Upper lobe of left lung (tissue), 6 donors: ENCODE measurements around the gene ECSIT. TPM values are rescaled to one million over a fixed set of nuclear protein-coding genes. Genes with fewer than 3 reads are reported as not detected.
"Not testable (repeated sequence)": the region's sequence is repeated elsewhere in the genome, so short reads cannot be mapped to it uniquely, and the experiment has no call there.

Experiments
- ATAC-seq, 2 donors: fragments of 200-7000 bp; cut with Tn5 transposase; one replicate each; pipeline ENCODE4 v1.9.1; 2022; ENCODE audit warnings: mild to moderate bottlenecking in 2 of 2, moderate library complexity in 2 of 2; ENCODE audit not compliant: low FRiP score in 2 of 2
- DNase-seq, 2 donors: peaks; one replicate each; pipeline ENCODE4 v3.0.0-alpha.2; 2019 to 2020
- H3K27ac ChIP-seq, 4 donors: fragments of 200-600 bp; sonication (generic); one replicate each; pipeline ENCODE4 v1.5.1; 2016 to 2019
- H3K27me3 ChIP-seq, 4 donors: fragments of 200-600 bp; sonication (generic); one replicate each; pipeline ENCODE4 v1.5.1; 2017 to 2019
- H3K36me3 ChIP-seq, 4 donors: fragments of 200-600 bp; sonication (generic); one replicate each; pipeline ENCODE4 v1.5.1; 2016 to 2019
- H3K4me1 ChIP-seq, 4 donors: fragments of 200-600 bp; sonication (generic); one replicate each; pipeline ENCODE4 v1.5.1; 2018 to 2019
- H3K4me3 ChIP-seq, 4 donors: fragments of 200-600 bp; sonication (generic); one replicate each; pipeline ENCODE4 v1.5.1; 2017 to 2019; ENCODE audit warnings: mild to moderate bottlenecking in 2 of 4, moderate library complexity in 1 of 4
- H3K9me3 ChIP-seq, 4 donors: fragments of 200-600 bp; sonication (generic); one replicate each; pipeline ENCODE4 v1.5.1; 2018 to 2019
- CTCF ChIP-seq, 6 experiments: fragments of 450-650 bp in 4 of 6; fragments of 200-600 bp in 2 of 6; sonication (generic) in 2 of 6; IDR thresholded peaks; one replicate each; pipeline ENCODE4 v1.5.1; 2016 to 2019; ENCODE audit warnings: antibody characterized with exemption in 6 of 6
- EP300 ChIP-seq, 4 donors: sonication (generic); formaldehyde crosslinking; IDR thresholded peaks; one replicate each; pipeline ENCODE4 v1.5.1; 2017; ENCODE audit warnings: antibody characterized with exemption in 4 of 4, control low read depth in 2 of 4
- POLR2A ChIP-seq, 4 donors: fragments of 450-650 bp; IDR thresholded peaks; one replicate each; pipeline ENCODE4 v1.5.1; 2016 to 2017; ENCODE audit warnings: antibody characterized with exemption in 4 of 4, mild to moderate bottlenecking in 2 of 4
- POLR2AphosphoS5 ChIP-seq, 2 donors: sonication (generic); formaldehyde crosslinking; IDR thresholded peaks; one replicate each; pipeline ENCODE4 v1.5.1; 2017; ENCODE audit warnings: antibody characterized with exemption in 2 of 2
- WGBS, 2 donors: methylation state at CpG; one replicate each; pipeline ENCODE4 v1.1.5; 2017 to 2018; 5-methylcytosine and 5-hydroxymethylcytosine counted together
- total RNA-seq, 6 donors: library from RNA; depleted of rRNA in 4 of 6; stranded (reverse); fragments of >200 nt in 4 of 6; gene quantifications; one replicate each; pipeline versions ENCODE4 v1.1.0 to v1.2.1, GENCODE V29; 2016 to 2021
- donor health status: DM: no; HTN: no; CAD: no; lungs with moderate emphysema.
- donor health status: DM: no; HTN: yes; CAD: no; lungs with severe emphysema.

Gene ECSIT
- total RNA-seq, 6 donors from 2014 or later, result 32.1 to 77.5 (median 48.6) TPM

- Histone ChIP-seq H3K27me3 (peaks cover 2 to 37% (median 30%) of the 10 kb centered on the region in 4 donors), H3K4me3 (peak overlapping the region in 2 of 4 donors; percentile 15 to 17)
Observed at GRCh38 chr19:11479090-11479897, 49.6 kb downstream of the ECSIT start.

GRCh38 chr19:11478167-11479089 is 50.5 kb downstream of the ECSIT start:
- H3K9me3 ChIP-seq, result no peaks in the 10 kb centered on the region
- WGBS, 2 donors, result 57 to 64% methylated on average over 18 to 19 of the region's 19 CpGs
- no peak overlapping the region for H3K4me3 ChIP-seq
- TF ChIP-seq EP300 (IDR thresholded peaks at IDR 0.05), result no peak
- TF ChIP-seq POLR2A (IDR thresholded peaks at IDR 0.05), result no peak
- TF ChIP-seq CTCF (IDR thresholded peaks at IDR 0.05), result no peak
- no peak for TF ChIP-seq POLR2AphosphoS5 (IDR thresholded peaks at IDR 0.05)
- no peak overlapping the region for H3K27ac ChIP-seq
- peaks cover 31 to 46% (median 39%) of the 10 kb centered on the region in 4 donors for H3K4me1 ChIP-seq
- no peak for DNase-seq
- no peak for ATAC-seq
- peaks cover 2 to 37% (median 30%) of the 10 kb centered on the region in 4 donors for H3K27me3 ChIP-seq
- H3K36me3 ChIP-seq, result peaks cover 0 to under 1% (median under 1%) of the 10 kb centered on the region in 4 donors

More at GRCh38 chr19:11479090-11479897, 49.6 kb downstream of the ECSIT start:
- peaks cover 32 to 50% (median 40%) of the 10 kb centered on the region in 4 donors for H3K4me1 ChIP-seq
- H3K27ac ChIP-seq, result no peak overlapping the region
- ATAC-seq (peak in 1 of 2 donors; percentile 25), DNase-seq (peak in 1 of 2 donors; percentile 91)
- no peak for TF ChIP-seq POLR2A (IDR thresholded peaks at IDR 0.05)
- 31 to 40% methylated on average over 24 to 42 of the region's 62 CpGs for WGBS, 2 donors
- no peaks in the 10 kb centered on the region for H3K9me3 ChIP-seq
- H3K36me3 ChIP-seq, result peaks cover 0 to 9% (median 5%) of the 10 kb centered on the region in 4 donors

GRCh38 chr19:11475861-11476260 is 53.1 kb downstream of the ECSIT start:
- Histone ChIP-seq H3K27me3 (peaks cover 2 to 17% (median 15%) of the 10 kb centered on the region in 4 donors), H3K9me3 (no peaks in the 10 kb centered on the region), H3K36me3 (no peaks in the 10 kb centered on the region), H3K27ac (no peak overlapping the region), H3K4me3 (no peak overlapping the region), H3K4me1 (peaks cover 15 to 20% (median 18%) of the 10 kb centered on the region in 4 donors)
- WGBS, 2 donors, result 75 to 78% methylated on average over 6 to 8 of the region's 8 CpGs
- DNase-seq (no peak), ATAC-seq (no peak)
- TF ChIP-seq EP300 (IDR thresholded peaks at IDR 0.05) (no peak), POLR2AphosphoS5 (IDR thresholded peaks at IDR 0.05) (no peak), CTCF (IDR thresholded peaks at IDR 0.05) (no peak)

- not testable (repeated sequence) for H3K27ac ChIP-seq, DNase-seq, ATAC-seq, H3K4me3 ChIP-seq, H3K36me3 ChIP-seq, H3K9me3 ChIP-seq
- peaks cover 2 to 12% (median 10%) of the 10 kb centered on the region in 4 donors for H3K27me3 ChIP-seq
- peaks cover 12 to 15% (median 13%) of the 10 kb centered on the region in 4 donors for H3K4me1 ChIP-seq
- WGBS, 2 donors, result 96 to 100% methylated on average over 3 of the region's 3 CpGs
Observed at GRCh38 chr19:11475343-11475742, 53.6 kb downstream of the ECSIT start.

GRCh38 chr19:11473725-11474124 is 55.2 kb downstream of the ECSIT start:
- DNase-seq, result no peak
- Histone ChIP-seq H3K4me3 (no peak overlapping the region), H3K36me3 (no peaks in the 10 kb centered on the region), H3K4me1 (no peaks in the 10 kb centered on the region), H3K27me3 (no peaks in the 10 kb centered on the region), H3K9me3 (no peaks in the 10 kb centered on the region), H3K27ac (no peak overlapping the region)
- WGBS, 2 donors, result 70 to 74% methylated on average over 4 of the region's 4 CpGs
- no peak for ATAC-seq
- TF ChIP-seq POLR2A (IDR thresholded peaks at IDR 0.05) (no peak), POLR2AphosphoS5 (IDR thresholded peaks at IDR 0.05) (no peak), EP300 (IDR thresholded peaks at IDR 0.05) (no peak), CTCF (IDR thresholded peaks at IDR 0.05) (no peak)

GRCh38 chr19:11468266-11468845 is 60.6 kb downstream of the ECSIT start:
- WGBS, 2 donors, result 51 to 64% methylated on average over 8 of the region's 8 CpGs
- not testable (repeated sequence) for H3K9me3 ChIP-seq, ATAC-seq, H3K27ac ChIP-seq, DNase-seq, H3K36me3 ChIP-seq, H3K27me3 ChIP-seq, H3K4me3 ChIP-seq, H3K4me1 ChIP-seq
